Activated CD8-positive, alpha-beta memory T cell treated with anti-CD3 and anti-CD28 coated beads, Interleukin-2, amount 50 U/mL, for 24 hours (primary cell): ENCODE measurements around the gene IFIT1.
"Not testable (repeated sequence)": the region's sequence is repeated elsewhere in the genome, so short reads cannot be mapped to it uniquely, and the experiment has no call there.

Source experiments
- DNase-seq: peaks from one replicate; pipeline ENCODE4 v3.0.0-alpha.2; 2020; ENCODE audit errors: extremely low read depth

Gene IFIT1, protein sequence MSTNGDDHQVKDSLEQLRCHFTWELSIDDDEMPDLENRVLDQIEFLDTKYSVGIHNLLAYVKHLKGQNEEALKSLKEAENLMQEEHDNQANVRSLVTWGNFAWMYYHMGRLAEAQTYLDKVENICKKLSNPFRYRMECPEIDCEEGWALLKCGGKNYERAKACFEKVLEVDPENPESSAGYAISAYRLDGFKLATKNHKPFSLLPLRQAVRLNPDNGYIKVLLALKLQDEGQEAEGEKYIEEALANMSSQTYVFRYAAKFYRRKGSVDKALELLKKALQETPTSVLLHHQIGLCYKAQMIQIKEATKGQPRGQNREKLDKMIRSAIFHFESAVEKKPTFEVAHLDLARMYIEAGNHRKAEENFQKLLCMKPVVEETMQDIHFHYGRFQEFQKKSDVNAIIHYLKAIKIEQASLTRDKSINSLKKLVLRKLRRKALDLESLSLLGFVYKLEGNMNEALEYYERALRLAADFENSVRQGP

GRCh38 chr10:89391907-89392756, at the start of gene IFIT1:
IFIT1 (plus strand) TSS chr10:89392623; CDS start chr10:89392713, 90 bp downstream.
- DNase-seq: no peak

GRCh38 chr10:89343089-89343767, 49.2 kb upstream of the IFIT1 start:
- DNase-seq: no peak

DNA sequence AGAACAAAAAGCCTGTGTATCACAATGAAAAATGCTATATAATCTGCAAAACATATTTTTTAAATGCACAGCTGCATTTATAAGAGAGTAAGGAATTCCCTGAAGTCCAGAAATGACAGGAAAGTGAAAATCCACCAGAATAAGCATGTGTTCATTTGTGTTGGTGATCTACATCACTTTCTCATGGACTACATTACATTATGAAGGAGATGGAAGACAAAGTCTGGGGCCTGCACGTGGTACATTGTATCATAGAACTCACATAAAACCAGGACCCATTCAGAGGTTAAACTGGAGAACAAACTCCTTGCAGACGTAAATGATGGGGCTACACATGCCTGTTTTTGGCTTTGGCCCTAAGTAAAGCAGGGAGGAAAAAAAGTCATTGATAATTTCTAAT, 48.3 kb upstream of the IFIT1 start:
- DNase-seq: no peak

- no peak for DNase-seq
Measured at GRCh38 chr10:89345367-89346000, 46.9 kb upstream of the IFIT1 start.

- no peak for DNase-seq
Measured at GRCh38 chr10:89346405-89347254, 45.8 kb upstream of the IFIT1 start.

DNA sequence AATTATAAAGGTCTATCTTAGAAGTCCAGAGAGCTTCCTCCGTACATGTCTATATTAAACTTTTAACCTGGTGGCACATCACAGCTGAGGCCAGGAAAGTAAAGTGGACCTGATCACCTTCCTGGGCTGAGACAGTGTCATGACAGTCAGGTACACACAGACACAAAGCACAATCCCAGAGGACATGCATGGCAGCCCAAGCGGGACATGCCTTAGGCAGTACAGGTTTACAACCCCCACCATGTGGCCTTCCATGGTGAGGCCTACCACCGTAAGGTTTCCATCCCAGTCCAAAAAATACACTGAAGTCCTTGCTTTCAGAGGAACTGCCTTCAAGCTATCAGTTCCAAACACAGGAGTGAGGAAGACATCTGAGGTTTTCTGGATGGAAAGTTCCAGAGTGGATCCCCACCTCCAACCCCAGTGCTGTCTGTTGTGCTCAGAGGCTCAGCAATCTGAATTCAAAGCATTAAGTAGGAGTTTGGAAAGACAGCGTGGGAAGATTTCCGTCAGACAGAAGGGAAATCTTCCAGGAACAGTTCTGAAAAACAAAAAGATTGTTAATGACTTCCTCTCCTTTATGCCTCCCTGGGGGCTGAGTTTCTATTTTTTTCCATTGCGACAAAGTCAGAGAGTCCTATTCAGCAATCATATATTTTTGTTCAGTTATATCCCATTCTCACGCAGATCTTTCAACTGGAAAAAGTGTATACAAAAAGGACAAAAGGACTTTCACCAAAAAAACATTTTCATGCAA, 44.5 kb upstream of the IFIT1 start:
- DNase-seq: no peak

- DNase-seq: no peak
Measured at GRCh38 chr10:89348481-89348880, 43.9 kb upstream of the IFIT1 start.

GRCh38 chr10:89348975-89349374, 43.4 kb upstream of the IFIT1 start:
- DNase-seq: no peak

- not testable (repeated sequence) for DNase-seq
Measured at GRCh38 chr10:89350631-89351315, 41.6 kb upstream of the IFIT1 start.

GRCh38 chr10:89351412-89351779, 41.0 kb upstream of the IFIT1 start:
- DNase-seq: no peak

GRCh38 chr10:89351780-89352597, 40.4 kb upstream of the IFIT1 start:
- no peak for DNase-seq

DNA sequence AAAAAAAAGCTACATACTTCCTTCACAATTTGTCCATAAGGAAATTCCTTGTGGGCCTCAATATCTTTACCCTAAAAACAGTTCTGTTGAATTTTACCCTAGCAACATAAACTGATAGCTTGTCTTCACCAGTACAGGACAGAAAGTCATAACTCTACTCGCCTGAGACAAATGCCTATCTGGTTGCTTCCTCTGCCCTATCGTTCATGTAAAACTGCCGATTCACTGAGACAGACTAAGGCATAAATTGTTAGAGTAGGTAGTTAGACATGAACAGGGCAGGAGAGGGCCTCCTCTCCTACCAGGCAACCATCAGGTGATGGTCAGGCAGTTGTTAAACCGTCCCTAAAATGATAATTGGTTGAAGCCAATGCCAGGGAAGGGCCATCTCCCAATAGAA, 39.6 kb upstream of the IFIT1 start:
- no peak for DNase-seq

DNA sequence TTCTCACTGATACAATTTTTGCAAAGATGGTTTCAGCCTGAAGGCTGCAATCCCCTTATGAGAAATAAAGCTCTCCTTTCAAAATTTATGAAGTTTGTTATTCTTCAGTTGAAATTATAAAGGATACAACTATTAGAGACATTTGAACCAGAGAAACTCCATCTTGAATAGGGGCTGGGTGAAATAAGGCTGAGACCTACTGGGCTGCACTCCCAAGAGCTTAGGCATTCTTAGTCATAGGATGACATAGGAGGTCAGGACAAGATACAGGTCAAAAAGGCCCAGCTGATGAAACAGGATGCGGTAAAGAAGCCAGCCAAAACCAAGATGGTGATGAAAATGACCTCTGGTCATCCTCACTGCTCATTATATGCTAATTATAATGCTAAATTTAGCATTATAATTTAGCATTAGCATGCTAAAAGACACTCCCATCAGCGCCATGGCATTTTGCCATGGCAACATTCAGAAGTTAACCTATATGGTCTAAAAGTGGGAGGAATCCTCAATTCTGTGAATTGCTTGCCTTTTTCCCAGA, 37.0 kb upstream of the IFIT1 start:
- no peak for DNase-seq

GRCh38 chr10:89357096-89357495, 35.3 kb upstream of the IFIT1 start:
- DNase-seq: no peak

DNA sequence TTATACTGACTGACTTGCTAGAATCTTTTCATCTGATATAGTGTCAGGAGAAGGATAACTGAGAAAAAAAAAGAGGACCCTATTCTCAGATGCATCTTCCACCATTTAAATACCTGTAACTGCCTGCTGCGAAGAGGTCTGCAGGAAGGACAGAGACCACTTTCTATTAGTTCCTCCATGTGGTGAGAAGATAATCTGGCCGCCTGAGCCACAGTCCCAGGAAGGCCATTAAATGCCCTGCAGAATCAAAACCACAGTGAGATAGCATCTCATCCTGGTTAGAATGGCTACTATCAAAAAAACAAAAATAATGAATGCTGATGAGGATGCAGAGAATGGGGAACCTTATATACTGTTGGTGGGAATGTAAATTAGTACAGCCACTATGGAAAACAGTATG, 34.4 kb upstream of the IFIT1 start:
- no peak for DNase-seq

- no peak for DNase-seq
Measured at GRCh38 chr10:89360157-89360556, 32.3 kb upstream of the IFIT1 start.

DNA sequence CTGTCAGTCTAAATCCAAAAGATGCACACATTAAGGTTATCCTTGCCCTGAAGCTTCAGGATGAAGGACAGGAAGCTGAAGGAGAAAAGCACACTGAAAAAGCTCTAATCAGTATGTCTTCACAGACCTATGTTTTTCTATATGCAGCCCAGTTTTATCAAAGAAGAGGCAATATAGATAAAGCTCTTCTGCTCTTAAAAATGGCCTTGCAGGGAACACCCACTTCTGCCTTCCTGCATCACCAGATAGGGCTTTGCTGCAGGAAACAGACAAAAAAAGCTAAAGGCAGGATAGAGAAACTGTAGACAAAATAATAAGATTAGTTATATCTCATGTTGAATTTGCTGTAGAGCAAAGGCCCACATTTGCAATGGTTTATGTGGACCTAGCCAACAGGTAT, 29.5 kb upstream of the IFIT1 start:
- no peak for DNase-seq

GRCh38 chr10:89363729-89364442, 28.5 kb upstream of the IFIT1 start:
- no peak for DNase-seq
